G401 (cell line): ENCODE results near the gene PRKCE. TPM values are rescaled to one million over a fixed set of nuclear protein-coding genes. Genes with fewer than 3 reads are reported as not detected.
A peak's percentile ranks its signal among the peaks of the same experiment; 100 is the strongest.

ENCODE experiments used
- DNase-seq: peaks from one replicate; pipeline ENCODE4 v3.0.0-alpha.2; 2015; ENCODE audit warnings: low spot score
- in situ Hi-C: cut with HindIII; loops from 2 replicates; pipeline ENCODE4 v1.10.0; 2016; ENCODE audit warnings: low sequenced_read_pairs, mixed read lengths
- total RNA-seq: library from RNA; depleted of rRNA; stranded (reverse); fragments of >200 nt; shearing (Covaris generic); gene quantifications from 2 replicates; pipeline ENCODE4 v1.2.3, GENCODE V29; 2014

Gene PRKCE
- total RNA-seq, 1 experiment from 2014 or later: 3.9 TPM

DNA sequence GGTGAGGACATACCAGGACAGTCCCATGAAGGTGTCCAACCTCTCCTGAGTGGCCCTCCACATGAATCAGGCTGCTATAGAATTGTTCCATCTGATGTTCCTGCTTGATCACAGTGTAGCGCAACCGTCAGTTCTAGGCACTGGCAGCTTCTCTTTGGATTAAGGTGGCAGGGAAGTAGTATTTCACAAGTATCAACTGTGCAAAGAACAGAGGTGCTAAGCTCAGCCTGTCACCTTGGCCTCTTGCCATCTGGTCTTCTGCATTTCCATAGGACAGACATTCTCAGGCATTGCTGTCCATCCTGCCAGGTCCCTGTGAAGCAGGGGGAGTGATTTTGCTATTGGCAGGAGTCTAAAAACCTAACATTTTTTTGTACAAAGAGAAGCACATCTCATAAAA, 463.5 kb downstream of the PRKCE start:
- peak; percentile 20 for DNase-seq
- in situ Hi-C loops: no loop called here

DNA sequence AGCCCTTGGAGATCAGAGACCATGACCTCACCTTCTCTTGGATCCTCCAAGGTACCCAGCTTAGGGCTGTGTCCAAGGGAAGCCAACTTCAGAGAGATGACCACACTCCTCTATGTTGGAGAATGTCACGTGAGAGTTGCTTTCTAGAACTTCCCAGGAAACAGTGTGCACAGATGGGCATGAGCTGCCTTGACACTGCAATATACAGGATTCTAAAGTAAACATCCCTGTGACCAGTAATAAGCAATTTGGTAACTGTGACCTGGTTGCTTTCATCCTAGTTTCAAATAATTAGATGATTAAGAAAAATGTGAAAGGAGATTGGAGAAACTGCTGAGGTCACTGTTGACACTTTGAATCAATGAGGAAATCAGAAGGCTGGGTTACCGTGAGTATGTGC, 464.7 kb downstream of the PRKCE start:
- DNase-seq: no peak
- in situ Hi-C loops: no loop called here

DNA sequence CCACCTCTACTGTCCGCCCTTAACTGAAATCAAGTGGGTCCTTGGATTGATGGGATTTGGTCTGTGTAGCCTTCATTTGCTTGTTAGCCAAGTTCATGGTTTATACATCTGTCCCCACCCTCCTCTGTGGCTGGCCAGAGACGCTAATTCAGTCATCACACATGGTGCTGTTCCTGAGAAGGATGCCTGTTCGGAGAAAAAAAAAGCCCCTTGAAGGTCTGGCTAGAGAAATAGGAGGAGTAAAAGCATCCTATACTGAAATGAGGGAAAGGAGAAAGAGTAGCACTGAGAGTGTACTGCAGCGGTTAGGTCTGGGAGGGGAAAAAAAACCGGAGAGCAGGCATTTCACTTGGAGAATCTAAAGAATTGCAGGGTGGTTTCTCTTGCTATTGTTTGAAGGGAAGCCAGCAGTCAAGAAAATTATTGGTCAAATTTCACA, 465.1 kb downstream of the PRKCE start:
- DNase-seq: no peak
- in situ Hi-C loops: no loop called here

DNA sequence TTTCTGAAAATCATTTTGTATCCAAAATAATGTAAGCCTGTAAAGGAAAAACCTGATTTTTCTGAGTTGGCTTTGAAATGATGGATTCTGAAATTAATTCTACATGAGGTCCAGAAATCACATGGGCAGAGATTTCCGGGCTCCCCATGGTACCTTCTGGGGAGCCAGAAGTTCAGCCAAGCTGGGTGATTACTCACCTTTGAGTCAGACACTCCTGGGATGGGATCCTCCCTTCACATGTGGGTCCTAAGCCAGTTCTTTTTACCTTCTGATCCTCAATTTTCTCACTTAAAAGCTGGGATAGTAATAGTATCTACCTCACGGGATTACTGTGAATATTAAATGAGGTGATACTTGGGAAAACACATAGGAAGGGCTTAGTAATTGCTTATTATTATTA, 465.9 kb downstream of the PRKCE start:
- DNase-seq: no peak
- in situ Hi-C loops: no loop called here

DNA sequence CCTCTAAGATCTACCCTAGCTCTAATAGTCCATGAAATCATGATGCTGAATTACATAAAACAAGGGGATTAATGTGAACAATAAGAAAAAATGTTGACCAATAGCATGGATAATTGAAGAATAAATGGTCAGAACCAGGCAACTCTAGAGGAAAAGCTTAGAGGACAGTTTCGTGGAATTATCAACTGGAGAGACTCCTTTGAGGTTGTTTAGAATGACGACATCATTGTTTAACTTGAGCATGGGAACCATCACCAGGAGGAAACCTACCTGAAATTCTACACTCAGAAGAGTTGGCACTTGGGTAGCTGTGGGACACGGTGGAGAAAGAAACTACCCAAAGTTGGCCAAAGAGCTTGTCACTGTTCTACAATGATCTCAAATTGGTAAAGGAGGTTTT, 466.5 kb downstream of the PRKCE start:
- in situ Hi-C loops: no loop called here
- DNase-seq: no peak

DNA sequence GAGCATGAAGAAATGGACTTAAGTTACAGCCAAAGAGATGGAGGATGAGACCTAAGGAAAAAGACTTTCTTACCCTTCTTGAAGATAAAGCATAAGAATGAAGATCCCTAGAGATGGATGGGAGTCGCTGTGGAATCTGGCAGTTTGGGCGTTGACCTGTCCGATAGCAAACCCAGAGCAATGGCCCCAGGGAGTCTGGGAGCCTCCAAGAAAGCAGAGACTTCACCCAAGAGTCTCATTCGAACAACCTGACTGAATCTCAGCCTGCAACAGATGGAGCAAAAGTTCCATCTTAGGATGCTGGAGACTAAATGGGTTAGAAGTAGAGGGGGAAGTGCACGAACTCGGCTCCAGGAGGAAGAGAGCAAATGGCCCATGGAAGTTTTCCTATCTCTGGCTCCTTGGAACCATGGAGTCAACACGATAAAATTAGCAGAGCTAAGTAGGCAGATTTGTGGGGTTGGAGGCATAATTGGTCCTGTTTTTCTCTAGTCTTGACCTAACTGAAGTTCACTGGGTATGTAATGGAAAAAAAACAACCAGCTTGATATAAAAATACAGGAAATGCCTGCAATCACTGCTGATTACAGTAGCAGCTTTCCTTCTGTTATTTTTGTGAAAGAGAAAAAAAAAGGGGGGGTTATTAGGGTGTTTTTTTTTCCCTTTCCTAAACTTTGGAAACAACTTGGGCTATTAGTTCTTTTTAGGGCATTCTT, 467.3 kb downstream of the PRKCE start:
- in situ Hi-C loops: no loop called here
- DNase-seq: no peak

DNA sequence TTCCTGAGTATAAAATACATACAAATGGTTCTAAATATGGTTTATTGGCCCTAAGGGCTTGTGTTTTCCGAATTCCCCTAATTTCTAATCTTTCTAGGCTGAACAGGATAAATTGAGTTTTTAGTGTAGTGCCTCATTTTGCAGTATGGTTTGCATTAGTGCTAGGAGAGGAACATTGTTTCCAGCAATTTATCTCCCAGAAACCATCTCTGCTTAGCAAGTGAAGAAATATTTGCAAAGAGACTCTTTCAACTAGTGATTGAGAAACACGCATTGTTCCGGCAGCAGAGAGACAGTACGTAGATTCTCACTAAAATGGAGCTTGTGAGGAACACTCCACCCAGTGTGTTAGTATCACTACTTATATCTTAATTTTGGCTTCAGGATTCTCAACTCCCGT, 468.0 kb downstream of the PRKCE start:
- in situ Hi-C loops: no loop called here
- DNase-seq: no peak

DNA sequence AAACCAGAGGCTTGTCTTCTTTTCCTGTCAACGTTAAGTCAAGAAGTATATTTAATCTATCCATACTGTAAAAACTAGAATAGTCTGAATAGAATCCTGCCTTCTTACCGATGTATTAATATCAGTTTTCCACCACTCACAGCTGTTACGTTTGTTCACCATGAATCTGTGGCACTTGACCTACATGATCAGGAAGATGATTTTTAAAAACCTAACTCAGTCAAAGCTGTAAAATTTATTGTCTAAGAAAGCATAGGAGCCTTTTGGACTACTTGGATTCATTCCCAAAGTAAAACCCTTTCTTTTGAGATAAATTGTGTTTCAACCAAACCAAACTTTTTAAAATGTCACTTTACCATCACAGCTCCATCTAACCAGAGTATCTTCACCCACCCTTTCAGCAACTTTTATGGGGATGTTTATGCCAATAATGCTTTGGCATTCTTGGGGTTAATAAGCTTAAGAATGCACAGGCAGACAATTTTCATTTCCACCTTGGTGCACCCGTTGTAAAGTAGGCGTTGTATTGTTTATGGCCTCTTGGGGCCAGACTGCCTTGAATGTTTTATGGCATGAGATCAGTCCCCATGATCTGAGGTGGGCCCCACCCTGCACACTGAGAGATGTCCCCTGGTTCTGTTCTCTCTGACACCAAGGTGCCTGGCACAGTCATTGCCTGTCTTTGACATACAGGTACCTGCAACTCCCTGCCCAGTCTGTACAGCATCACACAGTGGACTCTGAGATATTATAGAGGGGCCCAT, 469.5 kb downstream of the PRKCE start:
- DNase-seq: no peak
- in situ Hi-C loops: no loop called here

DNA sequence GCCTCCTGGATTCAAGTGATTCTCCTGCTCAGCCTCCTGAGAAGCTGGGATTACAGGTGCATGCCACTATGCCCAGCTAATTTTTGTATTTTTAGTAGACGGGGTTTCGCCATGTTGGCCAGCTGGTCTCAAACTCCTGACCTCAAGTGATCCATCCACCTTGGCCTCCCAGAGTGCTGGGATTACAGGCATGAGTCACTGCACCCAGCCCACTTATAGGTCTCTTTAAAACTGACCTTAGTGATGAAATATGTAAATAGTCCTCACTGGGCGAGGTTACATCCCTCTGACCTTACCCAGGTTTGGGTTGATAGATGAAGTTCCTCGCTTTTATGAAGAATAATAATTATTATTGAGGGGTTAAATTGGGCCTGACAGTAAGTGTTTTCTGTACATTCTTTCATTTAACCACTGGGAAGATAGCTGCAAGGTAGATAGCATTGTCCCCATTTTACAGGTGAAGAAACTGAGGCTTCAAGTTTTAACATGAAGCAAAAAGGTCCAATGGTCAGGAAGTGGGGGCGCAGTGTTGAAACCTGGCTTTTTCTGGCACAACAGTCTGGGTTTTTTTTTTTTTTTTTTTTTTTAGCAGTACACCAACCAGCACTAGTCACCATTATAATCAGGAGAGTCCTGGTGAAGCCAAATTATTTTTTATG, 471.0 kb downstream of the PRKCE start:
- in situ Hi-C loops: no loop called here
- no peak for DNase-seq

DNA sequence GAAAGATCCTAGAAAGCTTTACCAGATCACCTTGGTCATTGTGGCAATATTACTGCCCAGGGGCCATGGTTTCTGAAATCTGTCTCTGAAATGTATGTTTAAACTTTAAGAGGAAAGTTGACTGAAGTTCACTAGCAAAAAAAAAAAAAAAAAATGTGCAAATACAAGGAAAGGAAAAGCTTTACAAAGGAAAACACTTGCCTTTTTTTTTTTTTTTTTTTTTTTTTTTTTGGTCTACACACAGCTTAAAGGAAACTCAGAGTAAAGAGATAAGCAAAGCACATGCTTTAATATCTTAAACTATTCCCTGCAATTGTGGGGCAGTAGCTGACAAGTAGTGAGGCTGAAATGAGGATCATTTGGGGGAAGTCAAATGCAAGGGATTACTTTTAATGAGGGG, 471.5 kb downstream of the PRKCE start:
- in situ Hi-C loops: no loop called here
- no peak for DNase-seq

DNA sequence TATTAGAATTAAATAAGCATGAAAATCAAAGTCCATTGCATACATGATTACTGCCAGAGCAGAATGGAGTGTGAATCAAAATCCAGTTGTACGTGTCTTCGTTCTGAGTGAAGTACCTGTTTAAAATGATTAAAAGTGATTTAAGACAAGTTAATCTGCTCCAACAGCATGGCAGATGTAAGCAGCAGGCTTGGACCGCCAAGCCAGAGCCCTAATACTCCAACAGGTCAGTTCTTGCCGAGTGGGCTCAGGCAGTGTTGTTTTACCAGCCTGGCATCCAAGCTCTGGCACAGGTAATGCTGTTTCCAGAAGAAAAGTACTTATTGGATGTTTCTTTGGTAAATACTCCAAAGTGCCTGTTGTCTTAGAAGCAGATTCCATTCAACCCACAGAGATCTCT, 474.3 kb downstream of the PRKCE start:
- in situ Hi-C loops: no loop called here
- DNase-seq: no peak

DNA sequence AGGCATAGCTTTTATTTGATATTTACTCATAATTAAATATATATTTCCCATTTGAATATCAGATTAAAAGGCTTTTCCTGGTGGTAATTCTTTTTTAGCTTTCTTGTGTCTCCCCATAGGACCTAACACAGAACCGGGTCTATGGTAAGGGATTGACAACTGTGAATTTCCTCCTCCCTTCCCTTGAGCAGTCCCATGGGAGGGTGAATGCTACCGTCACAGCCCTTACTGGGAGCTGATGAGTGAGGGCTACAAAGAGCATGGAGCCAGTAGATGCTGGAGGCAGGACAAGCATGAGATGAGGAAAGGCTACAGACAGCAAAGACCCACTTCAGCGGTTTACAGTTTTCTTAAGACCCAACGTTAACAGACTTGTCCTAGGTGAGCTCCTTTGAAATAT, 475.1 kb downstream of the PRKCE start:
- DNase-seq: no peak
- in situ Hi-C loops: no loop called here

DNA sequence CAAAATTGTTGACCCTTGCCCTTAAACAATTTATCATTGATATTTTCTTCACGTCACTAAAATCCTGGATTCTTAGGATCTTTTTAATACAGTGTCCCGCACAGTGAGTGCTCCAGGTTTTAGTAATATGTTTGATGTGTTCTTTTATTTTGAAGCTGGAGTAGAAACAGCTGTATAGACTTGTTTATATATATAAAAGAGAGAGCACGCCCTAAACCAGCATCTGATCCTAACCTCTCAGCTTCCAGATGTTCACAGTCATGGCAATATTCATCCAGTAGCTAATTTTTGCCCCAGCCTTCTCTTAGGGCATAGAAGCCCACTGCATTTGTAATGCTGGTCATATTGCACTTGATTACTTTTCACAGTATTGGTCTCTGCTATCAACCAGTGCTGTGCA, 475.7 kb downstream of the PRKCE start:
- DNase-seq: no peak
- in situ Hi-C loops: no loop called here

DNA sequence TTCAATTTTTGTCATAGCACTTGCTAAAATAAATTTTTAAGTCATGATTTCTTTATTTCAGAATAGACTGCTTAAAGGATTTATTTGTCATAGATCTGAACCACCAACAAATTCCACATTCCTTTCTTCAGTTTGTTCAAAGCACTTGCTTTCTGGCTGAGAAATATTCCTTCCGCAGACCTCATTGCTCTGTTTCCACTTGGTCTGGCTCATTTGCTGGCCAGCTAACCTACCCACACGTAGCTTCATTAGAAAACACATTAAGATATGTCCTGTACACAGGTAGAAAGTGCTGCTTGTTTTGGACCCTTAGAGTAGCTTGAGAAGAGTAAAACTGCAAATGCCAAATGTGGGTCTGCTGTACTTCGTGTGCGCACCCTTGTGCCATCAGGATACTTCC, 479.0 kb downstream of the PRKCE start:
- in situ Hi-C loops: no loop called here
- DNase-seq: no peak

DNA sequence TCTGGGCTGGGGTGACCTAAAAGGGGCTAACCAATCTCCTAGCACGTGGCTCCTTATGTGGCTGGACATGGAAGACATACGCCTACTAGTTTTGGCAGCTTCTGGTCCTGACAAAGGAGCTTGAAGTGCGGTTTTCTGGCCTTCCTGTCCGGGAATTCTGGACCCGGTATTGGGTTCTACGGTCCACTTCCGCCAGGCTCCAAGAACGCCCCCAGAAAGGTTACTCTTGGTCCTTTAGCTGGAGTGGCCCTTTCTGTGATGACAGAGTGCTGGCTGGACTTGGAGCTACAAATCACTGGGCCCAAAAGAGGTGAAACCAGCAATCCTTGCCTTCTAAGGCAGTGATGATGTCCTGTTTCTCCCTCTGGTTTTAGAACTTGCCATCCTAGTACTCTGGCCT, 481.5 kb downstream of the PRKCE start:
- no peak for DNase-seq
- in situ Hi-C loops: no loop called here

DNA sequence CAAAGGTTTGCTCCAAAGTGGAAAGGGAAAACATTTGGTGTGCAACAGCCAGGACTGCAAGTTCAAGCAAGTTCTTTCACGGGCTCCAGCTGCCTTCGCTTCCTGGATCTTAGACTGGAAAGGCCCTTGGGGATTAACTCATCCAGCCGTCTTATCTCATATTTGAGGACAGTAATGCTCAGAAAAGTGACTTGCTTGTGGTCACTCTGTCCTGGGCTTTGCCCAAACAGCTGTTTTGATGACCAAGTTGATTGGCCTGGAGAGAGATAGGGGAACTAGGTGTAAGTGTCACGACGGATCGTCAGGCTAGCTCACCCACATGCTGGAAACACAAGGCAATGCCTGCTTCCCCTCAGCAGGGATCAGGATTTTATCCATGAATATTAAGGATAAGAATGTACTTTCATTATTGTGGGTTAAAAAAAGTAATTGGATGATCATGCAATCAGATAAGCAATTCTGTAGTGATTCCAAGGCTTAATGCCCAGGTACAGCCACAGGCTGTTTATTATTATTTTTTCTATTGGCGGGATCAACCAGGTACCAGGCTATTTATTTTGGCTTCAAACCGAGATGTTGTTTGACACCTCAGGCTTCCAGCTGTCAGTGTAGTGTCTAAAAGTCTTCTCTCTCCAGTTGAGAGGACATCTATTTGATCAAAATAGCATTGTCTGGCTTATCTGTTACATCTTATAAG, 483.2 kb downstream of the PRKCE start:
- in situ Hi-C loops: no loop called here
- no peak for DNase-seq

DNA sequence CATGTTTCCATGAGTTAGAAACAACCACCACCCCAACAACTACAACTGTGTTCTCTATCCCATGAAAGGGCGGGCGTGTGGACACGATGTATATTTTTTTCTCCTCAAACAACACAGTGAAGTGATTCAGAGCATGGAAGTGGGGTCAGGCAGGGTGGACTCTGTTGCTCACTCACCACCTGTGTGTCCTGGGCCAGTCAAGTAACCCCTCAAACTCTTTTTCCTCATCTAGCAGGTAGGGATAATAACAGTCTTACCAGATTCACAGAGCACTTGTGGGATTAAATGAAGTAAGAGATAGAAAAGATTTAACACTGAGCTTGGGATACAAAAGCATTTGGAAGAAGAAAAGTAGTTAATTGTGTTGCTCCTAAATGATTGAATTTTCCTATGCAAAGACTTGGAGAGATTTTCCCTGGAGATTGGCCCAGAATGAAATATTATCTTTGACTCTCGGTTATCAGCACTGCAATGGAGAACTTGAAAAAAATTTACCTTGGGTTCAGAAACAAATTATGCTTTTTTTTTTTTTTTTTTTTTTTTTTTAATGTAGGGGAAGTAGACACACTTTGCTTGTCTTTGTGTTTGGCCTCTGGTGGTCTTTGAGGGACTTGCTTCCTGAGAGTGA, 483.9 kb downstream of the PRKCE start:
- in situ Hi-C loops: no loop called here
- no peak for DNase-seq

DNA sequence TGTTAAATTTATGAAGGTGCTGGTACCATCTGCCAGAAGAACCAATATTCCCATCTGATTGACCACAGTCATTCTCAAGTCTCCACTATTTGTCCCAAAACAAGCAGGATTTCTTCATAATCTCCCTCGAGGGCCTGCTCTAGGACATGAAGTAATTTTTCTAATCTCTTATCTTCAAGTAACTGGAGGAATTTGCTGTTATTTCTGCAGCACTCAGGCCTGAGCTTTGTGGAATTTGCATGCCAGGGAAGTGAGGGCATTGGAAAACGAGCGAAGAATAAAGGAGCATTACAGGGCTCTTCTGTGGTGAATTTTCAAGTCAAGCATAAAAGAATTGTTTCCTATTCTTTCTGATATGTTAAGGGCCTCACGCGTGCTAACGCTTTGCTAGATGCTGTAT, 484.5 kb downstream of the PRKCE start:
- in situ Hi-C loops: no loop called here
- no peak for DNase-seq

DNA sequence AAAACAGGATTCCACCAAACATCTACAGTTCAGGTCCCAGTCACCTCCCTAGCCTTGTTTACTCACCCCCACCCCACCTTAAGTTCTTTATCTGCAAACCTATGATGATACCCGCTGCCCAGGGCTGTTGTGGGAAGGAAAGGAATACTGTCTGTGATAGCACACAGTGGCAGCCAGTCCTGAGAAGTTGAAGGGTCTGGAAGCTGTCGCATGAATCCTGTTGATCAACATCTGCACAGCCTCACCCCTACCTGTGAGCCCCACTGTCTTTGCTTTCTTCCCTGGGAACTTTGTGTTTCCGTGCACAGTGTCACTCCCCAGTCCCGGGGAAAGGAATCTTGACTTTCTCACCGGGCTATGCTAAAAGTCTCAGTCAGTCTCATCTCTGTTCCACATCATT, 485.0 kb downstream of the PRKCE start:
- in situ Hi-C loops: no loop called here
- no peak for DNase-seq
